ENCODE results near the gene RGS6. TPM values are rescaled to one million over a fixed set of nuclear protein-coding genes. Genes with fewer than 3 reads are reported as not detected.

The RGS6 gene
- polyA plus RNA-seq, 12 donors: 4.9 to 11.4 (median 6.0) TPM; not detected in 1

DNA sequence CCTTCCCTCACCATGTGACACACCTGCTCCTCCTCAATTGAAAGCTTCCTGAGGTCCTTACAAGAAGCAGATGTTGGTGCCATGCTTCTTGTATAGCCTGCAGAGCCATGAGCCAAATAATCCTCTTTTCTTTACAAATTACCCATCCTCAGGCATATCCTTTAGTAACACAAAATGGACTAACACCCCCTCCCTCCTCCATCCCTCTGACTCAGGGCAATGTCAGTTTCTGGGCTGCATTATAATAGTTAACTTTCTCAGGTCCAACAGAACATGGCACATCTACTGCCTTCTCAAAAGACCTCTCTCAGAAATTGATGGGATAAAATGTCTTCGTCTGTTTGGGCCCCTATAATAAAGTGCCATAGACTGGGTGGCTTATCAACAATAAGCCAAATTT, 674.6 kb downstream of the RGS6 start:
- no peak for DNase-seq

DNA sequence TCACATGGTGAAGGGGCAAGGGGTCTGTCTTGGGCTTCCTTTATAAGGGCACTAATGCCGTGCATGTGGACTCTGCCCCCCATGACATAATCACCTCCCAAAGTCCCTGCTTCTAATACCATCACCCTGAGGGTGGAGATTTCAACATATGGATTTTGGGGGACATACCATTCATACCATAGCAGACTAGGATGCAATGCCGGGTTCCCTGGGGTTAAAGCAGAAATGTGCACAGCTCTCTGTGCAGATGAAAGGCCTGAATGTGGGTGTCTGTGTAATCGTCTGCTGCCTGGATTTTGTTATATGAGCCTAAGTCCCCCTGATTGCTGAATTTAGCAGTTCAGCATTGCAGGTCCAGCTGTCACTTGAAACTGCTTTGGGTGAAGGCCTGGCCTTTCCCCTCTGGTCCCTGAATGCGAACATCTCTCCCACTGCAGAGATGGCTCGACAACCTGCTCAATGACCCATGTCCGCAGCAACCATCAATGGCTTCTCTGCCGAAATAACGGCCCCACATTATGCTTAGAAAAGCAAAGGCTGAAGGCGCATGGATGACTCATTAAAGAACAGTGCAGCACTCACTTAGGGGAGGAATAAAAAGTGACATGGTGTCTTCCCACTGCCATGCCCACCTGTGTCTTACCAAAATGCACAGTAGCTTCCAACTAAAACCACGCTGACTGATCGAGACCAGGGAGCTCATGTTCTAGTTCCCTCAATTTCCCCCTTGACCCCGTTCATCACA, 675.3 kb downstream of the RGS6 start:
- DNase-seq: no peak

DNA sequence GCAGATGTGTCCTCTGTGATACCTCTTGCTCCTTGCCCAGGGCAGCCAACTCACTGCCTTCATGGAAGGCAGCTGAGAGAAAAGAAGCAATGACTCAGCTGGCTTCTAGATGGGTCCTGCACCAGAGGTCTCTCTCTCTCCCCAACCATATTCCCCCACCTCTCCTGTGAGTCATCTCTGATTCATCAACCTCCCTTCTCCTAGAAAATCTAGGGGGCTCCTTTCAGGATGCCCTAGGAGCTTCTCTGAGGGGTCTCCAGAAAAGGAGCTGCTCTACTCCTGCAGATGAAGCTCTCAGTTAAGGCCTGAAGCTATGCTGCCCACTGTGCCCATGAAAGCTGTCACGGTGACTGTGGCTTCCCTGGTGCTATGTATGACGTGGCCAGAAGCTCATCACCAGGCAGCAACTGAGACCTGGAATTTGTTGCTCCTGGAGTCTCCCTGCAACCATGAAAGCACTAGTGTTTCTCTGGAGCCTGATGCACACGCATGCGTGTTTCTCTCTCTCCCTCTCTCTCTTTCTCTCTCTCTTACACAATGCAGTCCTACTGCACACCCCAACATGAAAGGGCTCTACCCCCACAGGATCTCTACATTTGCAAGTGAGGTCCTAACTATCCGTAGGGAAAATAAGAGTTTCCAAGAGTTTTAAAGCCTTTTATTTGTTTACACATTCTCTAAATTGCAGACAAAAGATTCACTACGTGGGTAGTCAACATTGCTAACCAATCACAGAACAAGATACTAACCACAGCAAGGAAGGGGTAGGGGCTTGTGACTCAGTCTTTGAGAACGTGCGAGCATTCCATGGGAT, 676.4 kb downstream of the RGS6 start:
- no peak for DNase-seq

DNA sequence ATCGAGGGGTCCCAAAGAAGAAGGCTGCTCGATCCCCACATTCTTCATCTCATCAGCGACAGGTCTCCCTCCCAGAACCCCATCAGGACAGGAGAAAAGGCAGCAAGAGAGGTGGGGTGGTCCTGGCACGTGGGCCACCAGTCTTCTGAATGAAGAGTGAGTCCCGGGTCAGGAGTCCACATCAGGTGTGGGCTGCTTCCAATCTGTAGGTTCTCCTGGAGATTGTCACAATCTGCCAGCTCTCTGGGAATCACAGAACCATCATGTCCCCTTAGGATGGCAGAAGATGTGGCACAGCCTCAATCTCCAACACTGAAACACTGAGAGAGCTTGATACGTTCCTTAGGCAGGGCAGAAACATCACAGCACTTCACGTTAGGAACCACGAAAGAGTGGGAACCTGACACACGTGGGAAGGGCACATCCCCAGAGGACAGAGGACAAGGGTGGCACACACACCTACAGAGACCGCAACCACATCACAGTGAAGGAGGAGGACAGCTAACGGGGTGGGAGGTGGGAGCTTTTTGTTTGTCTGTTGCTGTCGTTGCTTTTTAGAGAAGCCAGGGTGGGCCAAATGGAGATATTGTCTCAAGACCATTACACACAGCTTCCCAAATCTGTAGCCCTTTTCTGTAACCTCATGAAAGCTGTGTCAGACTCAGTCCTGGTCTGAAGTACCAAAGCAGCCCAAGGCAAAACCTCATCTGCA, 677.1 kb downstream of the RGS6 start:
- DNase-seq: no peak

DNA sequence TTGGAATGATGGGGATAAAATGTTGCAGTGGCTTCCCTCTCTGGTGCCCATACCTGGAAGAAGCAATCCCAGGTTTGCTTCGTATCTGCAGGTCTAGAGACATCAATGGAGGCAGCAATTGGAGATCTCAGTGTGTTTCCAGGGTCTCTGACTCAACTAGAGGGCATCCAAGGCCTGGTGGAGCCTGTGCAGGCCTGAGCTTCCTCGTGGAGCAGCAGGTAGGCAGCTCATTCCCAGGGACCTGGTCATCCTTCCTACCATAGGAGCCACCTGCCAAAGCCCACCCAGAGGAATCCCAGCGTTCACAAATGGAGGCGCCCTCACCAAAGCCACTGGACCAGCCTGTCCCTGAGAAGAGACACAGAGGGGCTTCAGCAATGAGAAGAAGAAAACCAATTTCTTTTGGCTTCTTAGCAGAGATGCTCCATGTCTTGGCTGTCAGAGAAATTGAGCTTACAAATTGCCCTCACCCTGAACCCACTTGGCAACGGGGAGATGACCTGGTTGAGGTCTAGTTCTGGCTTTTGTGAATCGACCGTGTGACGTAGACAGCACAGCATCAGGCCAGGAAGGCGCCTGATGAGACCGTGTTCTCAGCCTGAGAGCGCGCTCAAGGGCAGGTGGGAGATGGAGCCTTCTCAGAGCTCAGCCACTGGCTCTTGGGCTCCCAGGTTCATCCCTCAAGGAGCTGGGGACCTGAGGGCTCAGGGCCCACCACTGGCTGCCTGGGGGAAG, 678.0 kb downstream of the RGS6 start:
- no peak for DNase-seq

DNA sequence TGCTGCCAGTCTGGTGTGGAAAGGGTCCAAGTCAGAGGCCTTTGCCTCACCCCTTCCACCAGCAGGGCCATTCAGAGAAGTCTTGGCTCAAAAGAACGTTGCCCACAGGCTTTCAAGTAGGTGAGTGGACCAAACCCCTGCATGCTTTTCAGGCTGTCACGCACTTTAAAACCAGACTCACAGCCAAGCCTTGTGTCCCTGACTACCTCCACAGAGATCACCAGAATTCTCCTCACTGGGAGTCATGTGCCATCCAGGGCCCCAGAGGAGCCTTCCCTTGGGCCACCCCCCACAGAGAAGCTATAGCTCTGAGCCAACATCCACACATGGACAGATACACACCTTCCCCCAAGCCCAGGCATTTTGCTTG, 678.6 kb downstream of the RGS6 start:
- no peak for DNase-seq

DNA sequence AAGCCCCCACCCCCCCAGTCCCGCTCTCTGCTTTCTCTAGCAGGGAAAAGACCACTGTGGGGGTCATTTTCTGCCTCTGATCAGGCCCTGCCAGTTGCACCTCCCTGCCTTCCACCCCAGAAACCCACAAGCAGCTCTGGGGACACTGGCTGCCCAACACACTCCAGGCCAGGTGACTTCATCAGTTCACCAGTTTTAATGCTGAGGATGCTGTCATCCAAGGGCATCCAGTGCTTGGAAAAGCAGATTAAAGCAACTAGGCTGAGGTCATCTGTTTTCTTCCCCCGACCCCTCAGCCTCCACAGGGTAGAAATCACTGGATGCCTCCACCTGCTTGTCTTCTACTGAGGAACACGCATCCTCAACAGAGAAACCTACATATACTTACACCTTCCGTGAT, 679.3 kb downstream of the RGS6 start:
- no peak for DNase-seq

DNA sequence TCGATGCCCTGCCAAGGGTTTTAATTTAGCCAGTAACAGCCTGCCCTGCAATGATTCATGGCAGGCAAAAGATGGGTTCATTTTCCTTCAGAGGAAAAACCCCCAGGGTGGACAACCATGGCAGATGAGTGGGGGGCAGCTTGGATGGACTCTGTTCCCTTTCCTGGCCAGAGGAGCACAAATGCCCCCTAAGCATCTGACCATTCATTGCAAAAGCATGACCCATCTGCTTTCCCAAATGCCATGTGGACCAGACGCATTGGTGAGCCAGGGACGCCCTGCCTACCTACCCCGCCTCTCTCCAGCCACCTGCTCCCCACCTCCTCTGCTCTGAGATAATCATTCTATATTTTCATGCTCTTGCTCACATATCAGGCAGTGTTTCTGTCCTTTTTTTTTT, 679.8 kb downstream of the RGS6 start:
- DNase-seq: no peak

DNA sequence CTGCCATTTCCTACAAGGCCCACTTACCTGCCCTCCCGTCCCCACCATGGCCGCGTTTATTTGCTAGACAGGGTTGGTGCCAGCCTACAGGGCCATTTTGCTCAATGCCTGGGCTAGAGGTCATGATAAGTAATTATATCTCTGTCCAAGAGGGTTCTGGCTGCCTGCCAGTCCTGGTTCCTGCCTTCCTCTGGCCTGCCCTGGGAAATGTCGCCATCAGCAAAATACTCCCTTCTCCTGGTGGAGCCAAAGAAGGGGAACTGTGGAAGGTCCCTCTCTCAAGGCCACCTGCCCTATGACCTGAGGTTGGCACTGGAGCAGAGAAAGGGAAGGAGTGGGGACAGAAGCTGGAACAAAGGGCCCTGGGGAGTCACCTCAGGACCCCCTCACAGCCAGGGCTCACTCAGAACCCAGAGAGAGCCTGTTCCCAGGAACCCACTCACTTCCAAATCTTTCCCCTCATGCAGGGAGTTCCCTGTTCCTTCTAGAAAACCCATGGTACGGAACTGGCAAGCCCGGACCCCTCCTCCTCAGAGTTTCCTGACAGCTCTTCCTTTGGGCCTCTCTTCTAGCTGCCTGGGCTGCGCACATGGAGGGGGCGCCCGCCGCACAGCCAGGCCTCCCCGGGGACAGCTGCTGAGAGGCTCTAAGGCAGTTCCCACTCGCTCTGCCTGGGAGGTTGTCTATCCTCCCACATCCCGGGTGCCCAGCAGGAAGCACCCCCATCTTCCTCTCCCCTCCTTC, 681.2 kb downstream of the RGS6 start:
- no peak for DNase-seq

DNA sequence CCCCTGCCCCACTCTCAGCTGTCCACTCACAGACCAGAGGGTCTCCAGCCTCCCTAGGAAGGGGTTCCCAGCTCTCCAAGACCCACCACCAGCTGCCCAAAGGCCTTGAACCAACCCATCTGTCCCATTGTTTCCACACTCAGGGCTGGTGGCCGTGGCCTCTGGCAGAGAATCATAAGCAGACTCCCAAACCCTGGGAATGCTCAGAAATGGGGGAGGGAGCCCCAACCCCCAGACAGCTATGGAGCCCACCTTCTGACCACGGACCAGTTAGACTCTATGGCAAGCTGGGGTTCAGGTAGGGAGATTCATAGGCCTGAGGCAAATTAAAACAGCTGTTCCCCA, 681.7 kb downstream of the RGS6 start:
- DNase-seq: no peak

DNA sequence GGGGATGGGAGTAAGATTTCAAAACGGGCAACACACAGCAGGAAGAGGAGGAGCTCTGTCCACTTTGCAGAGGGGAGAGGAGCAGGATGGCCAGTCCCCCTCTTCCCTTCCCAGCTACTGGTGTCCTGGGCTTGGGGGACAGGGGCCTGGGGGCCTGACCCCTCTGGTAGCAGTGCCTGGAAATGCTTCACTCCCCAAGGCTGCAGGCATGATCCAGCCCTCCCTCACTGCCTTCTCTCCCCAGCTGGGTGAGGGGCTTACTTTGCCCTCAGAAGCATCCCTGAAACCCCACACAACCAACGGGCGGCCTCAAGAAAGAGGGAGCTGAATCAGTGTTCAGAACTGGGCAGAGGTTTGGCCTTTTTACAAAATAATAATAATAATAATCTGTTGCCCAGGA, 682.1 kb downstream of the RGS6 start:
- DNase-seq: no peak

DNA sequence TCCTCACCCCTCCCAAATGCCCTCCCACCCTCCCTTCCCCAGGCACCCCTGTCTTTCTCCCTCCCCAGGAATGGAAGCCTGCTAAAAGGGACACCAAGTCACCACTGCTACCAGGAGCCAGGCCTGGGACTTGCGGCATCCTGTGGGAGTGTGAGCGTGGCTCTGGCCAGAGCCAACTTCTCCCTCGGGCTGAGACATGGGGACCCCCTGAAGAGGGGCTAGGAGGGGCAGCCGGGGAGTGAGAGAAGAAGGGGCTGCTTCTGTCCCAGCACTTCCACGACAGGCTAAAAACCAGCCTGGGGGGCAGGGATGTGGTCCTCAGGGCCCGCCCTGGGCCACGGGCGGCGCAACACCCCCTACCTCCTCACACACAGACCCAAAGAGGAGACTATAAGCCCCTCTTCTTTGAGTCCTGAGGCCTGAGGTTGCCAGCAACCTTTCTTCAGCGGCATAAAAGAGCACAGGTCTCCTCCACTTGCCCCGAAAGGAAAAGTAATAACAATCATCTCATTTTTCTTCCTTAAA, 682.7 kb downstream of the RGS6 start:
- no peak for DNase-seq

DNA sequence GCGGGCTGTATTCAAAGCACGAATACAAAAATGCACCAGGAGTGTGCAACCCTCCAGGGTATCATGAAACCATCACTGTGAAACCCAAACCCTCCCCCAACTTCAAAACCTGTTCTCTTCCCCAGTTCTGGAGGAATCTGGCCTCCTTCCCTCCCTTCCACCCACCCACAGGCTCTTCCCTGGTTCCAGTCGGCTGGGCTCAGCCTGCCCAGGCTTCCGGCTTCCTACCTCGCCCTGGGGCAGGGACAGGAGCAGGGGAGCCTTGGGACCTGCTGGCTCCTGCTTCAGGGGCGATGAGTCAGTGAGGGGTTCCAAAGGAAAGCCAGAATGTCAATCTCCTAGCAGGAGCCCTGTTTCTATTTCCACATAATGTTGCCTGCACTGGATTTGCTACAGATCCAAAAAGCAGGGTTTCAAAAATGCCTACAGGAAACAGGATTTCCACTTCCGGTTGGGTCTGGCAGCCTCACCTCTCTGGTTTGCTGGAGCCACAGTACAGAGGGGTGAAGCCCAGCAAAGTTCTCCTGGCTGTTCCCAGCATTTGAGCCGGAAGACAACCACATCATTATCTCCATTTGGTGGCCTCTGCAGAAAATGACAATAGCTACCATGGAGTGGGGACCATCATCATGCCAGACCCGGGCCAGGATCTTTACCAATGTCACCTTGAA, 683.4 kb downstream of the RGS6 start:
- DNase-seq: no peak
